Hematopoietic multipotent progenitor cell treated with erythropoietin and hydrocortisone succinate and interleukin-3 and kit ligand, for 8 days (in vitro differentiated cells): Measurements from ENCODE around the gene FHIP2A.
"Not testable (repeated sequence)": the region's sequence is repeated elsewhere in the genome, so short reads cannot be mapped to it uniquely, and the experiment has no call there.

ENCODE experiments used
- DNase-seq: peaks from one replicate; pipeline ENCODE4 v3.0.0-alpha.2; 2015

FHIP2A gene

DNA sequence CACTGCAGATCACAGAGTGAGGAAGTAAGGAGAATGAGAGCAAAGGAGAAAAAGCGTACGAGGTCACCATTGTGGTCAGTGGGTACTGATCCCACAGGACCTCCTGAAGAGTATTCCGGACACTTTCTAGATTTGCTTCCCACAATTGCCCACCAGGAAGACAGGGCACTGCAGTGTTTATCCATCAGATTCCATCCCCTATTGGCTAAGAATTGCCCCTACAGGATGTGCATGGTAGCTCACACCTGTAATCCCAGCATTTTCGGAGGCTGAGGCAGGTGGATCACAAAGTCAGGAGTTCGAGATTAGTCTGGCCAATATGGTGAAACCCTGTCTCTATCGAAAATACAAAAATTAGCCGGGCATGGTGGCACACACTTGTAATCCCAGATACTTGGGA is 5.3 kb upstream of the FHIP2A start:
- DNase-seq: no peak

DNA sequence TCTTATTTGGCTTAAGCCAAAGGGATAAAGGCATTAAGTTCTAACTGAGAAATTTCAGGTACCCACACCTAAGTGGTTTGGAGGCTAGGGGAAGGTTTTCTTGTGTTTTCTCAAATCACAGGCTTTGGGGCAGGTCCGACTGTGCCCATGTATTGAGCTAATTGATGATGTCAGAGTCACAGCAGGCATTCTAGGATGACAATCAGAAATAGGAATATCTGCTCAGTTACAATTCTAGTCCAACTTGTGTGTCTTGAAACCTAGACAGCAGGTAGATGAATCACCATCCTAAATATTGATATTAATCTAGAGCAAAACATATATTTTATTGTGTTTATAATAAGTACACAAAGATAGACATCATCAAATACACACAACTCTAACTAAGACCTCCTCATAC is 2.3 kb upstream of the FHIP2A start:
- DNase-seq: no peak

DNA sequence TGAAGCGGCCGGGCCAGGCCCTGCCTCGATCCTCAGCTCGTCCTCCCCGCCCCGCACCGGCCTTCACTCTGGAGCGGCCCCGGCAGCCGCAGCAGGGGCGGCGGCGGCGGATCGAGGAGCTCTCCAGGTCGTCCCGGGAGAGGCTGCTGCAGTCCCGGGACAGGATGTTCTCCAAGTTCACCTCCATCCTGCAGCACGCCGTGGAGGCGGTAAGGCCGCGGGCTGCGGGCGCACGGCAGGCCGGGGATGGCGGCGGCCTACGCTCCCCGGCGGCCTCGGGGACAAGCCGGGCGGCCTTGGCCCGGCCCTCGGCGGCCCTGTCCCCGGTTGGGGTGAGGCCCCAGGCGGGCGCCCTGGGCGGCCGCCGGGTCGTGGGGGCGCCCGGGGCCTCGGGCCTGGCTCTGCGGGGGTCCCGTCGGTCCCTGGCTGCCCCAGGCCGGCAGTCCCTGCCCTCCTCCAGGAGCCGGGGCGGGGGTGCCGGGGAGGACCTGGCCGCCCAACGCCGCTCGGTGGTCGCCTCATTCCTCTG is 399 bp downstream of the FHIP2A start:
- DNase-seq: peak; percentile 32

DNA sequence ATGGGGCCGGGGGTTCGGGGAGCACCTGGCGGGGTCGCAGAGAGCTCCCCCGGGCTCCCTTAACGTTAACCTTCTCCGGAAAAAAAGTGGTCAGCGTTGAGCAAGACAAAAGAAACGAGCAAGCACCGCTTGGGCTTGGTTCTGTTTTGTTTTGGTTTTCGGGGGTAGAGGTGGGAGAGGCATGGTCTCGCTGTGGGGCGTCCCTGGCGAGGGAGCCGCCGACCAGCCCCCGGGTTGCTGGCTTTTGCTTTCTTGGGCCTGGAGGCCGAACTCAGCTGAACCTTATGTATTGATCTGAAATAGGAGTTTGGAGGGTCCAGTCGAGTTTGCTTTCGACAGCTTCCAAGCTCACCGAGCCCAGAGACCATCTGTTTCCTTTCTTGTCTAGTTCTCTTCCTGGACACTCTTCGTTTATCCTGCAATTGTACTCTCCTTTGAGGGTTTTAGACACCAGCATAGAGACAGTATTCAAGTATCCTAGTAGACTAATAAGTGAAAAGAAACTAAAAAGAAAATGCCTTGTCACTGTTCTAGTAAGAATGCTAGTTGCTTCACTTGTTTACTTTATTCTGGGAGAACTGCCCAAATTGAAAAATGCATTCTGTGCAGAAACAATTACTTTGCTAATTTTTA is 980 bp downstream of the FHIP2A start:
- peak; percentile 51 for DNase-seq

DNA sequence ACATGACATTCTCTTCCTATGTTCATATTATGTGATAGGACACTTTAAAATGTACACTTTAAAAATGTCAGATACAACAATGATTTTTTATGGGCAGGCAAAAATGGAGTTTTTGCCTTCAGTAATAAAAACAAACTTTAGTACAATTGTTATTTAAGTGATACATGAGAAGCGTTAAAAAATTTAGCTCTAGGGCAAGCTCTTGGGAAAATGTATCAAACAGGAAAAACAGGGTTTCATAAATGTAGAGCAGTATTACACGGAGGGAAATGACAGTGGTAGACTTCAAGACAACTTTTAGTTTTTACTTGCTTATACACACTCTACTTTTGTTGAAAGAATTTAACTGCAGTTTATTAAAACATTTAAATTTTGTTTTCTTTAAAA is 1.5 kb downstream of the FHIP2A start:
- DNase-seq: no peak

DNA sequence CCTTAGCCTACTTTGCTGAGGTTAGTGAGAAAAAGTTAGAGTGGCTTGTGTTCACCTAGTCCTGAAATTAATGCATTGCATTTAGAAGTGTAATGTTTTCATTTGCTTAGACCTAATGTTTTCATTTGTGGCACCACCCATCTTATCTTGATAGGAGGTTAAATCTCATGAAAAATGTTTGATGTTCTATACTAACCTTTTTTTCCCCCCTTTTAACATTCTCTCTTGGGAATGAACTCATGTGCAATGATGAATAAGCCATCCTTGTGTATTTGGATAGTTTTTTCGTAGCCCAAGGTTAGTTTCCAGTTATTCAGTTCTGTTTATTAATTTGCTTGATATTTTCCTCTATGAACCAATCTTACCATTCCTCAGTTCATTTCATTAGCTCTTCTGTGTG is 2.8 kb downstream of the FHIP2A start:
- DNase-seq: no peak

DNA sequence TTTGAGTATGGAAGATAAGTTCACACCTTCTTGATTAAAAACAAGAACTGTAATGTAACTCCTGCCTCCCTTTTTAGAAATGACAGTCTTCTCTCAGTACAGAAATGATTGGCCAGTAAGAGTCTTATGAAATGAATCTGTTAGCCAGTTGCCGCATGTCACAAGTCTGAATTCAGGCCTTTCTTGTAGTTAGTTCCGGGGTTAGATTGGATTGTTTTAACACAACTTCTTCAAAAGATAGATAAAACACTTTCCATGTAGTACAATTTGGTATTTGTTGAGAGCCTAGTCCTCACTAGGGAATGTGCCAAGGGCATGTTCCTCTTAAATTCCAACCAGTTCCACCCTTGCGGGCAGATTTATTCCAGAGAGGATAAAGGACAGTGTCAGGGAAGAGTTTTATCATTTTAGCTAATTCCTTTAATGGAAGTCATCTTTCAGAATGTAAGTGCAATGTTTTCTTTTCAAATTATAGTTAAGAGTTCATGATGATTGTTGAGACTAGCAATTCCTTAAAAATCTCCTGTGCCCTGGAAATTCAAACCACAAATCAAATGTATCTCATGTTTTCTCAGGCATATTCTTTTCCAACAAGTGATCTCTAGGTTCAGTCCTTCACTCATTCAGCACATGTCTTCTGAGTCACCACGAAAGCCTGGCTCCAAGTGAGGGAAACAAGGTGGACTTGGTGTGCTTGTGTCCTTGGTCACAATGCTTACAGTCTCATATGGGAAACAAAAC is 4.1 kb downstream of the FHIP2A start:
- DNase-seq: no peak

DNA sequence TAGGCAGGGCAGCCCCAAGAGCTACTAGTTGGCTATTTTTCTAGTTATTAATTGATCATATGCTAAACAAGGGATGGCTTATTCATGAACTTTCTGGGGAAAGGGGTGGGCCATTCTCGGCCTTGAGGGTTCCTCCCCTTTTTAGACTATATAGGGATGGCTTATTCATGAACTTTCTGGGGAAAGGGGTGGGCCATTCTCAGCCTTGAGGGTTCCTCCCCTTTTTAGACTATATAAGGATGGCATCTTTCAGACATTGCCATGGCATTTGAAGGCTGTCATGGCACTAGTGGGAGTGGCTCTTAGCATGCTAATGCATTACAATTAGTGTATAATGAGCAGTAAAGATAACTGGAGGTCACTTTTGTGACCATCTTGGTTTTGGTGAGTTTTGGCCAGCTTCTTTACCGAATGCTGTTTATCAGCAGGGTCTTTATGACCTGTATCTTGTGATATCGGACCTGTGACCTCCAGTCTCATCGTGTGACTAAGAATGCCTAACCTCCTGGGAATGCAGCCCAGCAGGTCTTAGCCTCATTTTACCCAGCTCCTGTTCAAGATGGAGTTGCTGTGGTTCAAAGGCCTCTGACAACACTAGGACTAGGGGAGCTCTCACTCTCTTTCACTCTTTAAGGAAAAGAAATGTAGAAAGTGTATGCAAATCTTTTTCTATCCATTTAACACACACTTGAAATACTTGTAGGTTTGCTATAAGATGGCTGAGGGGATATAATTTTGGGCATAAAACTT is 7.8 kb downstream of the FHIP2A start:
- DNase-seq: no peak

DNA sequence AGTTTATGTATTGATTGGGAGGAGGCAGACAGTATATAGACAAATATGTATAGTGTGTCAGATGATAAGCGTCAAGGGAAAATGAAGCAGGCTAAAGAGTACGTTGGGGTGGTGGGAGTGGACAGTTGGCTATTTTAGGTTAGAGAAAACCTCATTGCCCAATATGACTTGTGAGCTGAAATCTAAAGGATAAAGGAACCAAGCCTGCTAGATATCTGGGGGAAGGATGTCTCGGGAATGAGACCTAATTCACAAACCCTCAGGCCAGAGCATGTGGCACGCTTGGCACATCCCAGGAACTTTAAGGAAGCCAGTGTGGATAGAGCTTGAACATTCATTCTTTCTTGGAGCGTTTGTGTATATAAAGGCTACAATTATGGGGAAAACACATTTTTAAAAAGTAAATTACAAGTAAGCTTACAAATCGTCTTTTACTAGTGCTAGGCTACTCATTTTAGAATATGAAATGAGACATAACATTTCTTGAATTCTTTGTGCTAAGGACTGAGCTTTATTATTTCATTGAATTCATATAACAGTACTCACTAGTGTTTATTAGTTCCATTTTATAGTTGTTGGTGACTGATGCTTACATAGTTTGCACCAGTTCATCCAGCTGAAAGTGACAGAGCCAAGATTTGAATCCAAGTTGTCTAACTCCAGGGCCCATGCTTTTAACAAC is 9.7 kb downstream of the FHIP2A start:
- DNase-seq: no peak

DNA sequence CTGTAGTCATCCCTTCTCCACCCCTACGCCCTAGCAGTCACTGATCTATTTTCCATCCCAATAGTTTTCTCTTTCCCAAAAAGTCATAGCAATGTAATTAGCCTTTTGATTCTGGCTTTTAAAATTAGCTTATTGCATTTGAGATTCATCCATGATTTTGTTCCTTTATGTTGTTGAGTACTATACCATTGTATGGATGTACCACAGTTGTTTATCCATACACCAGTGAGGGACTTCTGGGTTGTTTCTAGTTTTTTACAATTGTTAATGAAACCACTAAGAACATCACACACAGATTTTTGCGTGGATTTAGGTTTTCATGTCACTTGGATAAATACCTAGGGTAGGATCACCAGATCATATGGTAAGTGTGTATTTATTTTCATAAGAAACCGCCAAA is 16.1 kb downstream of the FHIP2A start:
- DNase-seq: no peak

DNA sequence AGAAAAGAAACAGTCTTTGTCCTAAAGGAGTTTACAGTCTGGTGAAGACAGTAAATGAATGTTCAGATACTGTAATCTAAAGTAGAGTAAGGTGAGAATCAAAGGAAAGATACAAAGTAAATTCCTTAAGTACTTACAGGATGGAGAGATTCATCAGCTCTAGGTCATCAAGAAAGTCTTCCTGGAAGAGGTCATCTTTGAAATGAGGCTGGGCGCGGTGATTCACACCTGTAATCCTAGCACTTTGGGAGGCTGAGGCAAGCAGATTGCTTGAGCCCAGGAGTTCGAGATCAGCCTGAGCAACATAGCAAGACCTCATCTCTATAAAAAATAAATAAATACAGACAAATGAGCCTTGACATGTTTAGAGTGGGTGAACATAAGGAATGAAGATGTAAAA is 18.3 kb downstream of the FHIP2A start:
- no peak for DNase-seq

DNA sequence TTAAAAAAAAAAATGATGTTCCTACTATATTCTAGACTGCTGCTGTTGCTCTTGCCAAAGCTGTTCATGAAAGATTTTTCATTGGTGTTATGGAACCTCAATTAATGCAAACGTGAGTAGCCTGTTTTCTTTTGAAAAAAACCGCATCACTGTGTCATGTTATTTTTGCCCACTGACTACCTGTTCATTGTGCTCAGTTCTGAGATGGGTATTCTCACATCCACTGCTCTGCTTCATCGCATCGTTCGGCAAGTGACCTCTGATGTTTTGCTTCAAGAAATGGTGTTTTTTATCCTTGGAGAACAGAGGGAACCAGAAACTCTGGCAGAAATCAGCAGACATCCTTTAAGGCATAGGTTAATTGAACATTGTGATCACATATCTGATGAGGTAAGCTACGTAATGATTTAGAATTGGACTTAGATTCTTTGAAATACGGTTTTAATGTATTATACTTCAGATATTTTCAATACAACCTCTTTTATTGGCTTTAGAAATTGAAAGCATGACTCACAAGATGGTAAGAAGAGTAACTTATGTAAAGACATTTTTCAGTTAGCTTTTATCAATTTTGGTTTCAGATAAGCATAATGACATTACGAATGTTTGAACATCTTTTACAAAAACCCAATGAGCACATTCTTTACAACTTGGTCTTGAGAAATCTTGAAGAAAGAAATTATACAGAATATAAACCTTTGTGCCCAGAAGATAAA is 24.6 kb downstream of the FHIP2A start:
- DNase-seq: no peak

DNA sequence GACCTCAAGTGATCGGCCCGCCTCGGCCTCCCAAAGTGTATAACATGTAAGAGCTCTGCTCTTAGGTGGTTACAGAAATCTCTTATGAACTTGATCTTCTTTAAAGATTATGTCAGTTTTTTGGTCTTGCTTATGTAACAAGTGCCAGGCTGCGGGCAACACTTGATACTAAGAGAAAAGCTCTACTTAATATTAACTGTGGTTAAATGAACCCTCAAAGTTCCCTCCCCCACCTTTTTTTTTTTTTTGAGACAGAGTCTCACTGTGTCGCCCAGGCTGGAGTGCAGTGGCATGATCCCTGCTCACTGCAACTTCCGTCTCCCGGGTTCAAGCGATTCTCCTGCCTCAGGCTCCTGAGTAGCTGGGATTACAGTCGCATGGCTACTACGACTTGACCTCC is 25.9 kb downstream of the FHIP2A start:
- not testable (repeated sequence) for DNase-seq

DNA sequence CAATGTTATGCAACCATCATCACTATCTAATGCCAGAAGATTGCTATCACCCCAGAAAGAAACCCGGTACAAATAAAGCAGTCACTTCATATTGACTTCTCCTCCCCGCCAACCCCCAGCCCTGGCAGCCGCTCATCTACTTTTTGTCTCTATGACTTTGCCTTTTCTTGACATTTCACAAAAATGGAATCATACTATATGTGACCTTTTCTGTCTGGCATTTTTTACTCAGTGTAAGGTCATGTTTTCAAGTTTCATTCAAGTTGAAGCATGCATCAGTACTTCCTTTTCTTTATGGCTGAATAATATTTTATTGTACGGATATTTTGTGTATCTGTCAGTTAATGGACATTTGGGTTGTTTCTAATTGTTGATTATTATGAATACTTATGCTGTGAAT is 28.1 kb downstream of the FHIP2A start:
- DNase-seq: no peak

DNA sequence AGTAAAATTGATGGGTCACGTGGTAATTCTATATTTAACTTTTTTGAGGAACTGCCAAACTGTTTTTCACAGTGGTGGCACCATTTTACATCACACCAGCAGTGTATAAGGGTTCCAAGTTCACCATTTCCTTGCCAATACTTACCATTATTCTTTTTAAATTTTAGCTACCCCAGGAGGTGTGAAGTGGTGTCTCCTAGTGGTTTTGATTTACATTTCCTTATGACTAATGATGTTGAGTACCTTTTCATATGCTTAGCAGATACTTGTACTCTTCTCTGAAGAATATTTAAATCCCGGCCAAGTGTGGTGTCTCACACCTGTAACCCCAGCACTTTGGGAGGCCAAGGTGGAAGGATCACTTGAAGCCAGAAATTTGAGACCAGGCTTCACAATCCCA is 28.5 kb downstream of the FHIP2A start:
- DNase-seq: no peak

DNA sequence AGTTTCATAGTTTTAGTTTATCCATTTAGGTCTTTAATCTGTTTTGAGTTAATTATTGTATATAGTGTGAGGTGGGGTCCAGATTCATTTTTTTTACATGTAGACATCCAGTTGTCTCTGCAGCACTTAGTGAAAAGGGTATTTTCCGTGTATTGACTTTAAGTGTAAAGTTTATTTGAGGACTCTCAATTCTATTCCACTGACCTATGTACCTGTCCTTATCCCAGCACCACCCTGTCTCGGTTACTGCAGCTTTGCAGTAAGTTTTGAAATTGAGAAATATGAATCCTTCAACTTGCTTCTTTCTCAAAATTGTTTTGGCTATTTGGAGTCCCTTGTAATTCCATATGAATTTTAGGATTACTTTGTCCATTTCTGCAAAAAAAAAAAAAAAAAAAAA is 29.8 kb downstream of the FHIP2A start:
- DNase-seq: no peak

DNA sequence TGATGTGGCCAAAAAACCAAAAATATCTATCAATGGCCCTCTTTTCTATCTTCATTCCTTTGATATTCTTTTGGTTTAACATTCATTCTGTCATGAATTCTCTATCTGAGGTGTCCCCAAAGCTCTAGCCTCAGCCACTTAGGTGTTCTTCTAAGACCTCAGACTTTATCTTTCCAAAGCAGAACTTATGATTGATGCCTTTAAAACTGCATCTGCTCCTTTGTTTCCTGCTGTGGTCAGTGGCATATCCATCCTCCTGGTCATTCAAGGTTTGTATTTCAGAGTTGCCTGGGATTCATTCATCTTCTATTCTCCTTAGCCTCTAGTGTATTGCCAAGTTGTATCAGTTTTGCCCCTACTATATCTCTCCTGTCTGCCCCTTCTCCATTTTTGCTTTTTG is 30.6 kb downstream of the FHIP2A start:
- DNase-seq: no peak

DNA sequence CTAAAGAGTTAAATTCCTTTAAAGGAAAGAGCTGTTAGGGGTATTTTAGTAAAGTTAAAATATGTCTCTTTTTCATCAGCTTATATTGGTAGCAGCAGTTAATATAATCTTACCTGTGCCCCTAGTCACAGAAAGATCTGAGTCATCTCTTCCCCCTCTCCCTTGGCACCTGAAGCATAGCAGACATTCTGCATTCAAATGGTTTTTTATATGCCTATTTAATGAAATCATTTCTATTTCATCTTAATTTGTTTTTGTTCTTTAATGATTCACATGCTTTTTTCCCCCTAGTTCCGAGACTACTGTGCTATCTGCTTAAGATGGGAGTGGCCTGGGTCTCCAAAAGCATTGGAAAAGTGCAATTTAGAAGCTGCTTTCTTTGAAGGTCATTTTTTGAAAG is 33.3 kb downstream of the FHIP2A start:
- no peak for DNase-seq

DNA sequence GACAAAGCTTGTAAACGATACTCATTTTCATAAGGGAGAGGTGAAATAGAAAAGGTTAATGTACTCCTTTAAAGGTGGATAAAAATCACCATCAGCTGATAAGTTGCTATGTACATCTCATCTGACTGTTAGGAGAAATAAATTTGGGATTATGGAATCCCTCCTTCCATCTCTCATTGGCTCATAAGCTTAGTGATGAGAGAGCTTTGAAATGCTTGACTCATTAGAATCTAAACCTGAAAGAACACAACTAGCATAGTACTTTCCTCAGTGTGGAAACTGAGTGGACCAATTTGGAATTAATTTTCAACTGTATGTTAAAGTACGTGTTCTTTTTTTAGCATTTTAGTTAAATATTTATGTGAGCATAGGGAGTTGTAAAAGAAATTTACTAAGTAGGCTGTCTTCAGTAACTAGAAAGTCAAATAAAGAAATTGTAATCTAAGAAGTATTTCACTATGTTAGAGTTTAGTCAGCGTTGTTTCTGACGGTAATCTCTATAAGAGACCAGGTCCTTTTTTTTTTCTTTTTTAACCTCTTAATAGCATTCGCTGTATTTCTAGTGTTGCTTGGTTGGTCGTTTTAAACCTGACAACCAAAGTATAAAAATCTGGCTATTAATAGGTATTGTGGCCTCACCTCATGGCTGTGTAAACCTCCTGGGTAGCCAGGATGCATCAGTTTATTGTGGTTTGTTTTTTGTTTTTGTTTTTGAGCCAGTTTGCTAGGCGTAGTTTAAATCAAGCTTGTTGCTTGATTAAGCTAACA is 34.4 kb downstream of the FHIP2A start:
- DNase-seq: no peak

DNA sequence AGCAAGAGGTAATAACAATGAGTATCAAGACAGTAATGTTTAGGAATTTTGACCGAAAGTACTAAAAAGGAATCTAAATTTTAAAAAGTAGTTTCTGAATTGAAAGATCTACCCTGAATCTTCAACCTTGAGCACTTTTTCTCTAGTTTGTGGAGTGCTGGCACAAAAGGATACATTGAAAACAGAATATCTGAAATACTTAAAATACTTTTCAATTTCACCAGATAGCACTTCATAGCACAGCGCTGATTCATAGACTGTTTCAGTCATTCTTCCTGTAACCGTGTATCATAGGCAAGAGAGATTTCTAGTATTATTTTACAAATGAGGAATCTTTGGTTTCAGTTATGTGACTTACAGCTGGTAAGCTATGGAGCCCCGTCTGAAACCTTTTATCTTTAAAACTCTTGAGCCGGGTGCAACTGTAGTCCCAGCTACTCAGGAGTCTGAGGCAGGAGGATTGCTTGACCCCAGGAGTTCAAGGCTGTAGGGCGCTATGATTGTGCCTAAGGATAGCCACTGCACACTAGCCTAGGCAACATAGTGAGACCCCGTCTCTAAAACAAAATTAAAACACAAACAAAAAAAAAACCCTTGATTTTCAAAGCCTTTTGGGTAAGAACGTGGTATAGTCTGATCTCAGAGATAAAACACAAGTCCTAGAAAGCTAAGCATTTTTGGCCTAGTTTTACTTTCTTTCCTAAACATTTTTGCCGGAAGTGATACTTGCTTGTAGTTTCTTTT is 35.1 kb downstream of the FHIP2A start:
- DNase-seq: no peak

DNA sequence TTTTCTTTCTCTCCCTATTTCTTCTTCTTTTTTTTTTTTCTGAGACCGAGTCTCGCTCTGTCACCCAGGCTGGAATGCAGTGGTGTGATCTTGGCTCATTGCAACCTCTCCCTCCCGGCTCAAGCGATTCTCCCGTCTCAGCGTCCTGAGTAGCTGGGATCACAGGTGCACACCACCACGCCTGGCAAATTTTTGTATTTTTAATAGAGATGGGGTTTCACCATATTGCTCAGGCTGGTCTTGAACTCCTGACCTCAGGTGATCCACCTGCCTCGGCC is 35.6 kb downstream of the FHIP2A start:
- DNase-seq: not testable (repeated sequence)
